ENCODE results near the gene OGFOD3.
"Not testable (repeated sequence)": the region's sequence is repeated elsewhere in the genome, so short reads cannot be mapped to it uniquely, and the experiment has no call there.

Gene OGFOD3

GRCh38 chr17:82356845-82357355 lies 61.5 kb downstream of the OGFOD3 start:
- no peak for DNase-seq (ENCODE audit: low read depth in 2 of 2, low spot score in 1 of 2)

- DNase-seq (ENCODE audit: low read depth in 2 of 2, low spot score in 1 of 2) = no peak
Observed at GRCh38 chr17:82355770-82356427, 62.5 kb downstream of the OGFOD3 start.

DNA sequence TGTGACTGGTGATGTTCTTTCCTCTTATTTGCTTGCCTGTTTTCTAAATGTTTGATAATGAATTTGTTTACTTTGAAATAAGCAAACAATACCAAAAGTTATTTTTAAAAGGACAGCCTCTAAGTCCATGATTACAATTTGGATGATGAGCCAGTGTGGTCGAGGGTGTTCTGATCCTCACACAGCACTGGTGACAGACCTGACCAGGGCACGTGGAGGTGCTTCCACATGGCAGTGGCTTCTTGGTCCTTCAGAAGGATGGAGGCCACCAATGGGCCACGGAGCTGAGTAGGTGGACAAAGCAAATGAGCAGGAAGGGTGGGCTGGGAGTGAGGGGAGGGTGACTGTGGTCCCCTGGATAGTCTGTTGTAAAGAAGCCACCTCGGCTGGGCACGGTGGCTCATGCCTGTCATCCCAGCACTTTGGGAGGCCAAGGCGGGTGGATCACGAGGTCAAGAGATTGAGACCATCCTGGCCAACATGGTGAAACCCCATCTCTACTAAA lies 63.5 kb downstream of the OGFOD3 start:
- no peak for DNase-seq (ENCODE audit: low read depth in 2 of 2, low spot score in 1 of 2)

DNA sequence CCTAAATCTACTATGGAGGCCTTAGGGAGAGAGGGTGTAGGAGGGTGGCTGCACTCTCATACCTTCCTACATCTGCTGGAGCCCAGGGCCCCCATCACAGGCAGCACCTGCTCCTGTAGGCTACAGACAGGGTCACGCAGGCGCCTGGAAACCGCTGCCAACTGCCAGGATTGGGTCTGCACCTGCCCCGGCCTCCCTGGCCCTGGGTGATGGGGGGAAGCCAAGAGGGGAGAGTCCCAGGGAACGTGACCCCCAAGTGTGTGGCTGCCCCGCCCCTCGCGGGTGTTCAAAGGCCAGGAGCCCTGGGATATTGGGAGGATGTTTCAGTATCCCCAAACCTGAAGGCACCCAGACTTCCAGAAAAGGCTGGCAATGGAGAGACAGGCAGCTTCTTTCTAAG lies 64.9 kb downstream of the OGFOD3 start:
- DNase-seq (ENCODE audit: low read depth in 2 of 2, low spot score in 1 of 2) = no peak

DNA sequence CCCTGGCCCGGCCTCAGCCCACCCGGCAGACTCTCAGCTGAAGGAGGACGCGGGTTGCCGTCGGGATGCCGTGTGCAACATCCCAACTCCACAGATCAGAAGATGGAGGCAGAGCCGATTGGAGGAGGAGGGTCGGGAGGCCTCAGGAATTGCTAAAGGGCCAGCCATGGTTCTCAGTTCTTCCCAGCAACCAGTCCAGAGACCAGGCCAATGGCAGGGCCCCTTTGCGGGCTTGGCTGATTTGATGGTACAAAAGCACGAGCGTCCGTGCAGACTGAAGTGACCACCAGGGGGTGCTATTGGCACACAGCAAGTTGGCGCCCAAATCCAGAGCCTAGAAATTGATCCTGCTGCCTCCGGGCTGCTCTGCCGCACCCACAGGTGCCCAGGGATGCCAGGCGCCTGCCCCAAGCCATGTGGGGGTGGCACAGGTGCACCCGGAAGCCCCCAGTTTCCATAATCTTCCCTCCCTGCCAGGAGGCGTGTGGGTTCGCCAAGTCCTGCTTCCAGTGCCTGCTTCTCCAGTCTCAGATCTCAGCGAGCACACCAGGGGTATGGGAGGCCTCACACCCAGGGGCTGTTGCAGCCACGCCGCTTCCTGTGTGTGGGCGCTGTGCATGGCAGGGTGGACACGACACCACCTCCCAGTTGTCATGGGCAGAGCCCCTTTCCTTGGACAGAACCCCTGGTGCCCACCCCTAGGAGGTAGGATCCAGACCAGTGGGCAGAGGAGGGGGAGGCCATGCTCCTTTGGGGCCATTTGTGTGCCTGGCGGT lies 66.5 kb downstream of the OGFOD3 start:
- peak; percentile 61 to 65 for DNase-seq (ENCODE audit: low read depth in 2 of 2, low spot score in 1 of 2)

GRCh38 chr17:82351254-82351712 lies 67.1 kb downstream of the OGFOD3 start:
- DNase-seq (ENCODE audit: low read depth in 2 of 2, low spot score in 1 of 2) = no peak

GRCh38 chr17:82350182-82351030 lies 68.0 kb downstream of the OGFOD3 start:
- no peak for DNase-seq (ENCODE audit: low read depth in 2 of 2, low spot score in 1 of 2)

GRCh38 chr17:82349287-82349701 lies 69.1 kb downstream of the OGFOD3 start:
- no peak for DNase-seq (ENCODE audit: low read depth in 2 of 2, low spot score in 1 of 2)

- no peak for DNase-seq (ENCODE audit: low read depth in 2 of 2, low spot score in 1 of 2)
Observed at GRCh38 chr17:82348866-82349265, 69.5 kb downstream of the OGFOD3 start.

DNA sequence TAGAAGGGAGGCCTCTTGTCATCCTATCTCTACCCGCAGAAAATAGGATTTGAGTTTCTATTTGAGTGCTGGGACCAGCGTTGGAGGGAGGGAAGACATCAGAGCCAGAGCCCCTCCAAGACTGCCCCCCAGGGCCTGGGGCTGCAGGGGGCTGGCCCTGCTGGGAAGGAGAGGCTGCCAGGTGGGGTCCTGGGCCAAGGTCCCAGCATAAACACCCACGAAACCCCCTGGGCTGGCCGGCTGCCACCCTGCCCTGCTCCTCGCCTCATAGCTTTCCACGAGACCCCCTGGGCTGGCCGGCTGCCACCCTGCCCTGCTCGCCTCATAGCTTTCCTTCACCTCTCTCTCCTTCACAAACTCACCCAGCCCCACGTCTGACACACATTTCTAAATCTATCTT lies 70.0 kb downstream of the OGFOD3 start:
- DNase-seq (ENCODE audit: low read depth in 2 of 2, low spot score in 1 of 2) = no peak

DNA sequence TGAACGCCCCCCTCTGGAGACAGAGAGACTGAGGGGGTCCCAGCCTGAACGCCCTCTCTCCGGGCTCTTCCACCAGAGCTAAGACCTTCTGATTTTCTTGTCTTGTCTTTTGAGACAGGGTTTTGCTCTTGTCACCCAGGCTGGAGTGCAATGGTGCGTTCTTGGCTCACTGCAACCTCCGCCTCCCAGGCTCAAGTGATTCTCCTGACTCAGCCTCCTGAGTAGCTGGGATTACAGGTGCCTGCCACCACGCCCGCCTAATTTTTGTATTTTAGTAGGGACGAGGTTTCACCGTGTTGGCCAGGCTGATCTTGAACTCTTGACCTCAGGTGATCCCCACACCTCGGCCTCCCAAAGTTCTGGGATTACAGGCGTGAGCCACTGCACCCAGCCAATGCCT lies 70.4 kb downstream of the OGFOD3 start:
- DNase-seq (ENCODE audit: low read depth in 2 of 2, low spot score in 1 of 2) = not testable (repeated sequence)

GRCh38 chr17:82346342-82347300 lies 71.8 kb downstream of the OGFOD3 start:
- DNase-seq (ENCODE audit: low read depth in 2 of 2, low spot score in 1 of 2) = no peak

DNA sequence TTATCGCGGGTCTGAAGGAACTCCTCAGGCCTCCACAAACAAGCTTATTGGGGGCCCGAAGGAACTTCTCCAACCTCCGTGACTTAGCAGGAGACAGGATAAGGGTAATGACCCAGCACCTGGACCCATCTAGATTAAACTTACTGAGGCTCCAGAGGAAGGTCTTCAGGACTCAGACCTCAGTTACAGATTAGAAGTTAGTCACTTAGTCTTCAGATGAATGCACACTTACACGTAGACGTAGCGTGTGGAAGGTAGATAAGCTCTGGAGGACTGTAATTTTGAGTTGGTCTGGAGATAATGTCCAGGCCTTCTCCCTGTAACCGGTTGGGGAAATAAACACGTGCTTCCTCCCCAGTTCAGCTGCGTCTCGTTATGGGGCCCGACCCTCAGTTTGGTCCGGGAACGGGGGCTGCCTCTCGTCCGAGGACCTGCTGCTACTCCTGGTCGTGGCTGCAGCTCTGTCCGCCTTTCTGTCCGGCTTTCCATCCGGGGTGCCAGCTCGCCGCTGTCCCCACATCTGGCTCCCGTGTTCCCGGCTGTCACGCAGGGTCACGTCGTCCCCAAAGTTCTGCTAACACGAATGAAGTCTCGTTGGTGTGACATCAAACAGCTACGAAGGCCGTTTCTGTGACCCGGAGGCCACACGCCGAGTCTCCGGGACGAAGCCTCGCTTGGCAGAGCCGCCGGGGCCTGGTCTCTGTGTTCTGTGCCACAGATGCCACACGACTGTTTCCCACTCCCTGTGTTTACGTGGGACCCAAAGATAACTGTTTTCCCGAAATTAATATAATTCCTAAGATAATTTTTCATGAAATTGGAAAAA lies 73.0 kb downstream of the OGFOD3 start:
- DNase-seq (ENCODE audit: low read depth in 2 of 2, low spot score in 1 of 2) = no peak

GRCh38 chr17:82344175-82344907 lies 74.0 kb downstream of the OGFOD3 start:
- no peak for DNase-seq (ENCODE audit: low read depth in 2 of 2, low spot score in 1 of 2)

- no peak for DNase-seq (ENCODE audit: low read depth in 2 of 2, low spot score in 1 of 2)
Observed at GRCh38 chr17:82343560-82343959, 74.8 kb downstream of the OGFOD3 start.

- DNase-seq (ENCODE audit: low read depth in 2 of 2, low spot score in 1 of 2) = no peak
Observed at GRCh38 chr17:82342361-82343079, 75.9 kb downstream of the OGFOD3 start.

GRCh38 chr17:82339634-82340580 lies 78.5 kb downstream of the OGFOD3 start:
- no peak for DNase-seq (ENCODE audit: low read depth in 2 of 2, low spot score in 1 of 2)

Measured in stimulated activated CD8-positive, alpha-beta memory T cell treated with anti-CD3 and anti-CD28 coated beads, Interleukin-4, amount 100 ng/mL, for 1 hour (primary cell).